Muscle of leg (tissue), 11 donors: ENCODE measurements around the gene SPA17. TPM values are rescaled to one million over a fixed set of nuclear protein-coding genes. Genes with fewer than 3 reads are reported as not detected.

Experiments used
- DNase-seq: peaks from one replicate; pipeline ENCODE4 v3.0.0; 2013
- H3K27ac ChIP-seq: one replicate; pipeline ENCODE4 v1.5.1; 2013; ENCODE audit warnings: mild to moderate bottlenecking, low read length, control low read depth
- H3K27me3 ChIP-seq: one replicate; pipeline ENCODE4 v1.6.1; 2013; ENCODE audit warnings: low read length; ENCODE audit not compliant: control insufficient read depth, insufficient read depth
- H3K36me3 ChIP-seq: one replicate; pipeline ENCODE4 v1.6.1; 2013; ENCODE audit warnings: low read length; ENCODE audit not compliant: control insufficient read depth, insufficient read depth
- H3K4me1 ChIP-seq: one replicate; pipeline ENCODE4 v1.6.1; 2013; ENCODE audit warnings: low read length; ENCODE audit not compliant: control insufficient read depth, insufficient read depth
- H3K4me3 ChIP-seq: one replicate; pipeline ENCODE4 v1.5.1; 2013; ENCODE audit warnings: low read length, control low read depth
- H3K9me3 ChIP-seq: replicated peaks from 2 replicates; pipeline ENCODE4 v1.6.1; 2013; ENCODE audit warnings: low read depth, low read length; ENCODE audit not compliant: control insufficient read depth
- WGBS: methylation state at CpG from one replicate; pipeline ENCODE4 v1.1.5; 2013; ENCODE audit warnings: missing lambda C conversion rate; ENCODE audit not compliant: insufficient coverage; 5-methylcytosine and 5-hydroxymethylcytosine counted together
- polyA plus RNA-seq, 8 donors: library from polyadenylated mRNA; unstranded; fragments of 120-200 nt; gene quantifications; one replicate each; pipeline versions ENCODE4 v1.2.1 to v1.2.3, GENCODE V29; 2013; ENCODE audit warnings: inconsistent platforms in 1 of 8, low replicate concordance in 1 of 8; ENCODE audit not compliant: insufficient read length in 8 of 8, insufficient read depth in 1 of 8
- total RNA-seq: library from RNA; stranded (reverse); fragments of 120-200 nt; gene quantifications from one replicate; pipeline ENCODE4 v1.2.4, GENCODE V29; 2013

Gene SPA17
- total and polyA plus RNA-seq, 9 donors: 3.5 to 6.6 (median 4.4) TPM

DNA sequence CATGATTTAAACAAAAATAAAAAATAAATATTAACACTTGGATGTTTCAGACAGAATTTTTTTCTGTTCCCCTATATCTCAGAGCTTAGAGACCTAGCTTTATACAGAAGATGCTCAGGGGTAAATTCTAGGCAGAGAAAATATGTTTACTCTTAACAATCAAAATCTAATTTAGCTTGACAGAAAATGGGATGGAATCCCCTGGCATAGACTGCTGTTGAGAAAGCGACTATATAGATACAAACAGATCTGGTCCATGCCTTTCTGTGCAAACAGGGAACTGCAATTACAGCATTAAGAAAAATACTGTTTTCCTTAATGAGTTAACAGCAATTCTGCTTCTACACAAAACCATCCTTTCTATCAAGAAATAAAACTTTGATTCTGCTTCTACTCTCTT lies 14.7 kb upstream of the SPA17 start:
- H3K36me3 ChIP-seq: no peaks in the 10 kb centered on the region
- no CpG with 5 or more reads among the region's 1 CpG for WGBS
- DNase-seq: no peak

DNA sequence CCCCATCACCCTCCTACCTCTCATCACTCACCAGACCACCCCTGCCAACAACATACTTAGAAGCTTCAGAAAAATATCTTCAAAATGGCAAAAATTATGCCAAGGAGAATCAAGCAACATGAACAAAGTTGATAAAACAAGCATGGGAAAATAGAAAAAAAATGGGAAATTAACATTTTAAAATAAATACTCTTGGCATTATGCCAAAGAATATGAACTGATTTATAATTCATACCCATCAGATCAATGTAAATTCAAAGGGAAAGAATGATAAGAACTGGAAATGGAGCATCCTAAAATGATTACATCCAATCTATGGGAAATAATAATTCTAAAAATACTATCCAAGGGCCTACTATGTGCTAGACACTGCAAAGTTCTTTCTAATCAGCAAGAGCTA lies 12.2 kb upstream of the SPA17 start:
- H3K36me3 ChIP-seq: no peaks in the 10 kb centered on the region

More for the DNA sequence above, 14.7 kb upstream of the SPA17 start:
- Histone ChIP-seq H3K4me1 (no peaks in the 10 kb centered on the region), H3K4me3 (no peak overlapping the region), H3K27me3 (no peaks in the 10 kb centered on the region), H3K9me3 (no peaks in the 10 kb centered on the region), H3K27ac (no peak overlapping the region)

DNA sequence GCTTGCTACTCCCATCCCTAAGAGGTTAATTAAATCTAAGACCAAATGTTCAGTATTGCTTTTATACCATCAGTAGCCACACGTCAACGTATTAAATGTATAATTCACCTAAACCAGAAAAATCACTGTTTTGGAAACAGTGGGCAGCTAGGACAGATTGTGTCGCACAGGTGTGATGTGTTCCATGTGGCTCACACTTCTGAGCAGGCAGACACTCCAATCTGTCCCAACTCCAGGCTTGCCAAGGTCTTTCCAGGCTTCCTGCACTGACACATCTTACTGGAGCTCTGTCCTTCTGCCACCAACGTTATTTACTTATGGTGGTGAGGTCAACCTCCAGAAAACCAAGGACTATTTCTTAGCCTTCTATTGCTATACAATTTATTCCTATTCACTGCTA lies 11.6 kb upstream of the SPA17 start:
- no peak for DNase-seq
- Histone ChIP-seq H3K27ac (no peak overlapping the region), H3K4me1 (no peaks in the 10 kb centered on the region), H3K9me3 (no peaks in the 10 kb centered on the region), H3K27me3 (no peaks in the 10 kb centered on the region), H3K36me3 (no peaks in the 10 kb centered on the region), H3K4me3 (no peak overlapping the region)
- 67% methylated on average over 2 of the region's 4 CpGs for WGBS

More for the DNA sequence above, 12.2 kb upstream of the SPA17 start:
- Histone ChIP-seq H3K4me3 (no peak overlapping the region), H3K27ac (no peak overlapping the region), H3K27me3 (no peaks in the 10 kb centered on the region), H3K9me3 (no peaks in the 10 kb centered on the region), H3K4me1 (no peaks in the 10 kb centered on the region)
- DNase-seq: no peak

DNA sequence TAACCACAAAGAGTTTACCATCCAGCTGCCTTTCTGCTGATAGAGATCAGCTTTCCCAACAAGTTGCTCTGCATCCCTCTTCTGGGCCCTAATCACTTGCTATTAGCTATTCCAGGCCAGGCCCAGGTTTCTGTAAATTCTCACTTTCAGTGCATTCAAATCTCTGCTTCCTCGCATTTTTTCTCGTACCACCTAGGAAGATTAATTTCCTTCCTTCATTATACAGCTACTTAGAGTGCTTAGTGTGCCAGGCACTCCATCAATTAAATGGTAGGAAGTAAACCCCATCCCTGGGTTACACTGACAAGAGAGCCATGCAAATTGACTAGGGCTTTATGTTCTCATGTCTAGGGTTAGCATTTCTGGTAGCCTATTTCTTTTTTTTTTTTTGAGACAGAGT lies 9.8 kb upstream of the SPA17 start:
- Histone ChIP-seq H3K9me3 (no peaks in the 10 kb centered on the region), H3K4me3 (no peak overlapping the region), H3K36me3 (peaks cover 3% of the 10 kb centered on the region), H3K27me3 (no peaks in the 10 kb centered on the region), H3K27ac (no peak overlapping the region), H3K4me1 (no peaks in the 10 kb centered on the region)
- DNase-seq: no peak
- WGBS: no CpG with 5 or more reads among the region's 2 CpGs

DNA sequence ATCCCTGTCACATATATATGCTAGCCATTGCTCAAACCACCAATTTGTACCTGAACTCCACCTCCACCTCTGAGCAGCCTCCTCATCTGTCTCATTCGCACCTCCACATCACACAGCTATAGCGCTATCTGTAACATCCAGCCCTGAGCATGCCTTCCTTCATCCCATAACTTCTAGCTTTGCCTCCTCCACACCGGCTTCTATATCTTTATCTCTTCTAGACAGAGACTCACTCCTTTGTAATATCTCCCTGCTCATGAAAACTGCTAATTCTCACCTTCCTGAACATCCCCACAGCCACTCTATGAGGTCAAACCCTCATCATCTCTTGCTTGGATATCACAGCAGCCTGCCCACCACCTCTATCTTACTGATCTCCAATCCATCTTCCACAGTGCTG lies 6.1 kb upstream of the SPA17 start:
- Histone ChIP-seq H3K36me3 (peaks cover 3% of the 10 kb centered on the region), H3K27me3 (no peaks in the 10 kb centered on the region), H3K4me1 (no peaks in the 10 kb centered on the region), H3K27ac (no peak overlapping the region), H3K4me3 (no peak overlapping the region), H3K9me3 (no peaks in the 10 kb centered on the region)
- 91% methylated on average over 3 of the region's 3 CpGs for WGBS
- DNase-seq: no peak

DNA sequence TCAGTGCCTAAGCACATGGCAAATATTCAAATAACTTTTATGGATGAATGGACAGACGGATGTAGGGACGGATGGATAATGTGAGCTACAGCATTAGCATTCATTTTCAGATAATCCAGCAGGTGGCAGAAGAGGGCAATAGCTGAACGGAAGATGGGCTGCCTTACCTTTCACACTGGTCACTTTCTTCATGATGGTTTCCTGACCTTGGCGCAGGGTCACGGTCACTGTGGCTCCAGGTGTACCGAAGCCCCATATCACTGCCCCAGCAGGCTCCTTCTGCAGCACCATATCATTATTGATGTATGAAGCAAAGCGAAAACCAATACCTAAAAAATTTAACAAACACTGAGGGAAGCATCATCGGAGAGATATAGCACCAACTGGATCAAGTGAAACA lies 4.5 kb upstream of the SPA17 start:
- Histone ChIP-seq H3K4me1 (peaks cover 9% of the 10 kb centered on the region), H3K27ac (no peak overlapping the region), H3K27me3 (peaks cover 2% of the 10 kb centered on the region), H3K9me3 (no peaks in the 10 kb centered on the region), H3K4me3 (no peak overlapping the region), H3K36me3 (peaks cover 3% of the 10 kb centered on the region)
- peak; percentile 46 for DNase-seq
- 0% methylated on average over 1 of the region's 8 CpGs for WGBS

DNA sequence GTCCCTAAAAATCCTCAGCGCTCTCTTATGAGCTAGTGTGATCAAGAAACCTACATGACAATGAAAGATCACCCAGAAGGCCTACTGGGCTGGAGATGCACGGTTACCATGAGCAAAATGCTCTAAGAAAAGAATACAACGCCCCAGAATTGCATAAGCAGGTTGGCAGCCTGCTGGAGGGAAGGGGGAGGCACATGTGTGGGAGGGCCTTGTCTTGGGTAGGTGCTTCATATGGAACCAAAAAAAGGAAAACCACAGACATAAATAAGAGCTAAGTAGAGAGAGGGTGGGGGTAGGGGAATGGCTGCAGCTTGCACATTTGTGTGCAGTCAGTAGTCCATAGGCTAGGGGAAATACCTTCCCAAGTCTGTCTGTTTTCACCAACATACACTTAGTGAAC lies 3.0 kb upstream of the SPA17 start:
- H3K36me3 ChIP-seq: peaks cover 3% of the 10 kb centered on the region
- H3K4me1 ChIP-seq: peaks cover 14% of the 10 kb centered on the region
- no peak overlapping the region for H3K27ac ChIP-seq
- H3K27me3 ChIP-seq: peaks cover 2% of the 10 kb centered on the region
- WGBS: 40% methylated on average over 2 of the region's 3 CpGs
- no peak for DNase-seq
- H3K9me3 ChIP-seq: no peaks in the 10 kb centered on the region
- H3K4me3 ChIP-seq: no peak overlapping the region

DNA sequence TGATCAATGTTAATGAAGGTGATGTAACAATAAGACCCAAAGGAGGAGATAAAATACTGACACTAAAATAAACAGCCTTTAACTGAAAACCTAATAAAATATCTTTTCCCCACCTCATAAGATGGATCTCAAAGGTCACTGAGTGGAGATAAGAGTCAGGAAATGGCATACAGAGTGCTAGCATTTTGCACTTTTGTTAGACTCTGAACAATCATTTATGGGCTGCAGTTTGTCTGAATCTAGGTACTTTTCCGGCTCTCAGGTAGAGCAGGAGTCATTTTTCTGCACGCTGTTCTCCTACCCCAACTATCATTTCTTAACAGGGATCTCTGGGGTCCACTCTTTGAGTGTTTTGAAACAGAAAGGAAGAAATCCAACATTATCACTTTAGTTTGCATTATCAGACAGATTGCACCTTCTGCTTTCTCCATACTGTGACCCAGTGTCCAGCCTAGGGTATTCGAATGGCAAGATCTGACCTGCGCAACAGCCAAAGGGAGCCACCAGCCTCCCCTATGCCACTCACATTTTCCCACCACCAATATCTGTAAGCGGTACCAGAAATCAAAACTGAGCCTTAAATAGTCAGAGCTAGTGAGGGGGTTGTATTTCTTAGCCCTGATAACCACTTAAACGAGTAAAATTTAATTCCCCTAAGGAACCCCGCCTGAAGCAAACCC lies 1.0 kb upstream of the SPA17 start:
- peak overlapping the region; percentile 86 for H3K27ac ChIP-seq
- H3K4me1 ChIP-seq: peaks cover 16% of the 10 kb centered on the region
- peaks cover 2% of the 10 kb centered on the region for H3K27me3 ChIP-seq
- H3K9me3 ChIP-seq: no peaks in the 10 kb centered on the region
- 60% methylated on average over 1 of the region's 7 CpGs for WGBS
- peaks cover under 1% of the 10 kb centered on the region for H3K36me3 ChIP-seq
- DNase-seq: no peak
- peak overlapping the region; percentile 77 for H3K4me3 ChIP-seq

DNA sequence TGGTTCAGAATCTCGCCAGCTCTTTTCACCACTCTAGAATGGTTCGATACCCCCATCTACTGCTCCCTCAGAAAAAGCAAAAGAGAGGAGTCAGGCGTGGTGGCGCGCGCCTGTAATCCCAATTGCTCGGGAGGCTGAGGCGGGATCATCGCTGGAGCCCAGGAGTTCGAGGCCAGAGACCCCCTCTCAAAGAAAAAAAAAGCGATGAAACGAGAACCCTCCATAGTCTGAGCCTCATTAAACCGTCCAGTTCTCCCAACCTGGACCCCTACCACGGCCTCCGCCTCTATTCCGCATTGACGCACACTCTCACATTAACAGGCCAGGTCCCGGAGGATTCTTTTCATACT lies 439 bp downstream of the SPA17 start:
- H3K9me3 ChIP-seq: no peaks in the 10 kb centered on the region
- 24% methylated on average over 11 of the region's 18 CpGs for WGBS
- peaks cover 2% of the 10 kb centered on the region for H3K27me3 ChIP-seq
- peaks cover 16% of the 10 kb centered on the region for H3K4me1 ChIP-seq
- DNase-seq: peak; percentile 13
- peak overlapping the region; percentile 58 for H3K27ac ChIP-seq
- peak overlapping the region; percentile 77 for H3K4me3 ChIP-seq
- H3K36me3 ChIP-seq: no peaks in the 10 kb centered on the region

DNA sequence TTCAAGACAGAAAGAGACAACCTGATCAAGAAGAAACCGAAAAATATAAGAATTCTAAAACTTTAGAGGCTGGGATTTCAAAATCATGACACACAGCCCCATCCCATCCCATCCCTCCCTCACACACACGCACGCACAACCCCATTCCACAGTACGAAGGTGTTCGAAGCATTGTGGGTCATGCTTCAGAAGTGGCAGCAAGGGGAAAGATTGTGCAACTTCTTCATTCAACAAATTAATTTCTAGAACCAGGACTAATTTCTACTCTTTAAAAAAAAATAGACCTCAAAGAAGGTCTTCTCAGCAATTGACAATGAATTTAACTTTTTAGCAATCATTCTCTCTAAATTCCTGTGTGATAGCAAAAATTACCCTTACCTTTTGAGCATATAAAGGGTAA lies 867 bp downstream of the SPA17 start:
- WGBS: 73% methylated on average over 3 of the region's 5 CpGs
- no peak for DNase-seq
- Histone ChIP-seq H3K27me3 (peaks cover 2% of the 10 kb centered on the region), H3K27ac (no peak overlapping the region), H3K4me3 (no peak overlapping the region), H3K36me3 (no peaks in the 10 kb centered on the region), H3K4me1 (peaks cover 16% of the 10 kb centered on the region), H3K9me3 (no peaks in the 10 kb centered on the region)

DNA sequence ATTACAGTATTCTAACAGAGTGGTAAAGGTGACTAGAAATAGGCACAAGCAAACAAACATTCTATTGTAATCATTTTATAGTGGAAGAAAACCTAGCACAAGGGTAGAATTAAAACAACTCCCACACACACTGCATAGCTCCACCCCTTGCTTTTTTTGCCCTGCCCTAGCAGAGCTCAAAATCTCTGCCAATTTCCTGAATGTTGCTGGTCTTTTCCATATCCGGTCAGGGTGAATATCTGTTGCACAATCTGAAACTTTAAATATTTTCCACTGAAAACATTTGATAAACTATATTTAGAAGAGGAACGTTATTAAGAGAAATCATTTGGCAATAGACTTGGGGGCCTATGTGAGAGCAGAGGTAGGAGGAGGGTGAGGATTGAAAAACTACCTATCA lies 2.7 kb downstream of the SPA17 start:
- Histone ChIP-seq H3K27ac (no peak overlapping the region), H3K36me3 (no peaks in the 10 kb centered on the region), H3K4me3 (no peak overlapping the region), H3K27me3 (peaks cover 2% of the 10 kb centered on the region), H3K4me1 (peaks cover 16% of the 10 kb centered on the region), H3K9me3 (no peaks in the 10 kb centered on the region)
- peak; percentile 30 for DNase-seq
- no CpG with 5 or more reads among the region's 2 CpGs for WGBS
